Measurements from ENCODE around the gene TMA16. TPM values are rescaled to one million over a fixed set of nuclear protein-coding genes. Genes with fewer than 3 reads are reported as not detected.

The TMA16 gene
- total RNA-seq, 1 donor from 2014 or later = 37.0 TPM

GRCh38 chr4:163505374-163505773, 10.9 kb downstream of the TMA16 start:
- H3K27ac Mint-ChIP-seq = no peak overlapping the region
- no peaks in the 10 kb centered on the region for H3K27me3 Mint-ChIP-seq (ENCODE audit: low read depth)
- peaks cover 9% of the 10 kb centered on the region for H3K36me3 Mint-ChIP-seq
- TF ChIP-seq CTCF (IDR thresholded peaks at IDR 0.05; ENCODE audit: unreplicated experiment) = no peak
- no peak for DNase-seq (ENCODE audit: low spot score in 2 of 2, unreplicated experiment in 2 of 2)
- H3K9me3 Mint-ChIP-seq = no peaks in the 10 kb centered on the region
- no peak overlapping the region for H3K4me3 Mint-ChIP-seq
- peaks cover 16% of the 10 kb centered on the region for H3K4me1 Mint-ChIP-seq

- Mint-ChIP-seq H3K9me3 (no peaks in the 10 kb centered on the region), H3K4me3 (no peak overlapping the region), H3K27me3 (ENCODE audit: low read depth) (no peaks in the 10 kb centered on the region), H3K36me3 (peaks cover 45% of the 10 kb centered on the region), H3K4me1 (no peaks in the 10 kb centered on the region), H3K27ac (no peak overlapping the region)
- DNase-seq (ENCODE audit: low spot score in 2 of 2, unreplicated experiment in 2 of 2) = no peak
- TF ChIP-seq CTCF (IDR thresholded peaks at IDR 0.05; ENCODE audit: unreplicated experiment) = no peak
Observed at GRCh38 chr4:163515198-163515597, 20.7 kb downstream of the TMA16 start.

- Mint-ChIP-seq H3K4me3 (no peak overlapping the region), H3K4me1 (no peaks in the 10 kb centered on the region), H3K27ac (no peak overlapping the region), H3K36me3 (peaks cover 32% of the 10 kb centered on the region), H3K9me3 (no peaks in the 10 kb centered on the region), H3K27me3 (ENCODE audit: low read depth) (no peaks in the 10 kb centered on the region)
- no peak for TF ChIP-seq CTCF (IDR thresholded peaks at IDR 0.05; ENCODE audit: unreplicated experiment)
- no peak for DNase-seq (ENCODE audit: low spot score in 2 of 2, unreplicated experiment in 2 of 2)
Observed at GRCh38 chr4:163523791-163524365, 29.4 kb downstream of the TMA16 start.

- Mint-ChIP-seq H3K27me3 (ENCODE audit: low read depth) (no peaks in the 10 kb centered on the region), H3K4me1 (no peaks in the 10 kb centered on the region), H3K4me3 (no peak overlapping the region), H3K9me3 (no peaks in the 10 kb centered on the region), H3K27ac (no peak overlapping the region), H3K36me3 (peaks cover 32% of the 10 kb centered on the region)
- no peak for TF ChIP-seq CTCF (IDR thresholded peaks at IDR 0.05; ENCODE audit: unreplicated experiment)
- DNase-seq (ENCODE audit: low spot score in 2 of 2, unreplicated experiment in 2 of 2) = no peak
Observed at GRCh38 chr4:163525982-163526381, 31.5 kb downstream of the TMA16 start.

- no peak for TF ChIP-seq CTCF (IDR thresholded peaks at IDR 0.05; ENCODE audit: unreplicated experiment)
- Mint-ChIP-seq H3K36me3 (peaks cover 34% of the 10 kb centered on the region), H3K4me3 (no peak overlapping the region), H3K27me3 (ENCODE audit: low read depth) (no peaks in the 10 kb centered on the region), H3K9me3 (no peaks in the 10 kb centered on the region), H3K4me1 (no peaks in the 10 kb centered on the region), H3K27ac (no peak overlapping the region)
- no peak for DNase-seq (ENCODE audit: low spot score in 2 of 2, unreplicated experiment in 2 of 2)
Observed at GRCh38 chr4:163527172-163527571, 32.7 kb downstream of the TMA16 start.

GRCh38 chr4:163528653-163529052, 34.2 kb downstream of the TMA16 start:
- DNase-seq (ENCODE audit: low spot score in 2 of 2, unreplicated experiment in 2 of 2) = no peak
- no peaks in the 10 kb centered on the region for H3K27me3 Mint-ChIP-seq (ENCODE audit: low read depth)
- no peak for TF ChIP-seq CTCF (IDR thresholded peaks at IDR 0.05; ENCODE audit: unreplicated experiment)
- H3K4me1 Mint-ChIP-seq = no peaks in the 10 kb centered on the region
- no peak overlapping the region for H3K27ac Mint-ChIP-seq
- H3K36me3 Mint-ChIP-seq = peaks cover 36% of the 10 kb centered on the region
- no peak overlapping the region for H3K4me3 Mint-ChIP-seq
- no peaks in the 10 kb centered on the region for H3K9me3 Mint-ChIP-seq
